GM19328 (cell line): Measurements from ENCODE around the gene PCDHB6.
"Not testable (repeated sequence)": the region's sequence is repeated elsewhere in the genome, so short reads cannot be mapped to it uniquely, and the experiment has no call there.

Experiments
- ATAC-seq: cut with Tn5 transposase; IDR thresholded peaks from one replicate; pipeline ENCODE4 v1.9.1; 2021; ENCODE audit warnings: mild to moderate bottlenecking, moderate library complexity; ENCODE audit not compliant: unreplicated experiment

Gene PCDHB6

GRCh38 chr5:141201646-141202045 lies 51.8 kb downstream of the PCDHB6 start:
- not testable (repeated sequence) for ATAC-seq
